GM15510 (cell line): ENCODE results near the gene AQP6.

Source experiments
- POLR2A ChIP-seq: IDR thresholded peaks from 3 replicates; pipeline ENCODE4 v1.6.1; 2011; ENCODE audit warnings: borderline replicate concordance; ENCODE audit not compliant: insufficient read length; ENCODE audit errors: extremely low read depth

Gene AQP6

DNA sequence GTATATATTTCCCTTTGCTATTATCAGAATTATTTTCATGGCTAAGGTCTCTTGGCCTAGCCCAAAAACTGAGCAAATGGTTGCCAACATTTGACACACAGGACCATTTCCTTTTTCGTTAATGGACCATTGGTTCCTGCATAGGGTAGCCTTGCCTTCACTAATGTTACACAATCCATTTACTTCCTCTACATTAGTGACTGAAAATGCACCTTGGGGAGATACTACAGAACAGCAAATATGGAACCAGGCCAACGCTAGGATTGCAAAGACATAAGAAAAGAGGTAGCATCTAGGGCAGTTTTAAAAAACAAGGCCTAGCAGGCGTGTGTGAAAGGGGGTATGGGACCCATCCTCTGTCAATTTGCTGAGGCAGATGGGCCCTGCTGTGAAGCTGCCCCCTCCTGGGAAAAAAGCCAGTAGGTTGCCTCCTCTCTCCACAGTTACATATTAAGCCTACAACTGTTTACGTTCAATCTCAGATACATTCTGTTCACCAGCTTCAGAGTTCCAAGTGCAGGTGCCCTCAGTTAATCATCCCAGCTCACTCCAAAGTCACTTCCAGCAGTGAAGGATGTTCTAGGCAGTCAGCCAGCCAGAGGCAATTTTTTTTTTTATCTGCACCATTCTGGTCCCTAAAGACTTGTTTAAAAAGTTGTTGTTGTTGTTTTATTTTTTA is 15.0 kb downstream of the AQP6 start:
- TF ChIP-seq POLR2A = no peak

DNA sequence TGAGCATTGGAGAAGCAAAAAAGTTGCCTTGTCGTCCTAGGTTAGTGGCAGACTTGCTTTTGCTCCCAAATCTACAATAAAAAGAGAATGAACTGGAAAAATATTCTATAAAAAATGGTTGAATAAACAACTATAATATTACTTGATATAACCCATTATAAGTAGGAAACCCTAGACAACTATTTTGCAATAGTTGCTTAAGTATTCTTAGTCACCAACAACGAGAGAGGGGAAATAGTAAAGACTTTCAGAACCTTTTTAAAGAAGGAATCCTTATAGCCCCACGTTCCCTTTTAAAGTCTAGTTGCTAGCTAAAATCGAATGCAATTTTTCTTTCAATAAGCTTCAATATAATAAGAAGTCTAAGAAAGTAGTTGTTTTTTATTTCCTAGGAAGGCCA is 17.5 kb downstream of the AQP6 start:
- TF ChIP-seq POLR2A = no peak

DNA sequence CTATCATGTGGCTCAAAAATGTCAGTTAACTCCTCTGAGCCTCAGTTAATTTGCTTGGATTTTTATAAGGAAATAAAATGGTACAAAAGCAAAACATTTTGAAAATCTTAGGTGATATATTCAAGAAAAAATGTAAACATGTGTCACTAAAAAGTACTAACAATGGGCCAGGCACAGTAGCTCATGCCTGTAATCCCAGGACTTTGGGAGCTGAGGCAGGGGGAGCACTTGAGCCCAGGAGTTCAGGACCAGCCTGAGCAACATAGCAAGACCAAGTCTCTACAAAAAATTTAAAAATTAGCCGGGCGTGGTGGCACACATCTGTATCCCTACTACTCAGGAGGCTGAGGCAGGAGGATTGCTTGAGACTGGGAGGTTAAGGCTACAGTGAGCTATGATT is 25.7 kb downstream of the AQP6 start:
- no peak for TF ChIP-seq POLR2A

DNA sequence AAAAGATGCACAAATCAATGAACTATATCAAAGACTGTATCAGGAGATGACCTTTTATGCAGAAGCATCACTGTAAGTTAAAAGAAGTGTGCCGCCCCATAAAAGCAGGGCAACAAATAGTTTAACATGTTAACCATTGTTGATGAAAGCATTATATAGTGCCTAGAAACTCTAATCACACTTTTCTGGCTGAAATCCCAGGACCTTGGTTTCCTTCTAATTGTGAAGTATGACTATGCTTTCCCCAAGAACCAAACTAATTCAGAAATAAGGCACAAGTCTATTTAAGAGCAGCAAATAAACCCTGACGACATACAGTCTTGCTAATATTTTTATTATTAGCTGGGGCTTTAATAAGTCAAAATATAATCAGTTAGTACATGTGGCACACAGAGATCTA is 30.8 kb downstream of the AQP6 start:
- TF ChIP-seq POLR2A = no peak

DNA sequence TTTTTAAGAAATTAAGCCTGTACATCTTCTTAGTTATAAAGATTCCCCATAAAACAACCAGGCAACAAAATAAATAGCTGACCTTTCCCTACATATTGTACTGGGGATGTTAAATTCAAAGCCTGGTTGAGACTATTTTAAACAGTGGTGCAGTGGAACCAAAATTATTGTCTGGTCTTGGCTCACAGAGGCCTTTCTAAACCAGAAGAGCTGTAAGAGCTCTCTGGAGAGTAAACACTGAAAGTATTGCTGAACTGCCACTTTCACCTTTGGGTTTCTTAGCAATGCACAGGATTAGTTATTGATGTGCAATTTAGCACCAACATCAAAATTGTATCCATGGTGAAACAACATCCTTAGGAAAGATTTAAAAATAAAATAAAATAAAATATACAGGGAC is 31.9 kb downstream of the AQP6 start:
- no peak for TF ChIP-seq POLR2A

DNA sequence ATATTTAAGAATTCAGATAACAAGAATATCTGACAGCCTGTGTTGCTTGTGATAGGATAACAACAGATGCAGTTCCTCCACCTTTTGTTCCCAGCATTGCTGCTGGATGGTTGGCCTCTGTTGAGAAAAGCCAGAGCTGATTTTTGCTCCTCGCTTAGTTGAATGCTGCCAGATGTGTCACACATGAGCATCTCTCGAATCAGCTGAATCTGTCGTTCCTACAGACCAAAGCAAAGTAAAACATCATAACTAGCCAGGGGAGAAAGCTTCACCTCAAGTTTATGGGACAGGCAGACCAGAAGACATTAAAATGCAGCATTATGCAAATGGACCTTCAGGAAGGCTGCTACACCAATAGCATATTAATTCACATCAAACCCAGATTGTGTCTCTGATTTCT is 32.4 kb downstream of the AQP6 start:
- no peak for TF ChIP-seq POLR2A

DNA sequence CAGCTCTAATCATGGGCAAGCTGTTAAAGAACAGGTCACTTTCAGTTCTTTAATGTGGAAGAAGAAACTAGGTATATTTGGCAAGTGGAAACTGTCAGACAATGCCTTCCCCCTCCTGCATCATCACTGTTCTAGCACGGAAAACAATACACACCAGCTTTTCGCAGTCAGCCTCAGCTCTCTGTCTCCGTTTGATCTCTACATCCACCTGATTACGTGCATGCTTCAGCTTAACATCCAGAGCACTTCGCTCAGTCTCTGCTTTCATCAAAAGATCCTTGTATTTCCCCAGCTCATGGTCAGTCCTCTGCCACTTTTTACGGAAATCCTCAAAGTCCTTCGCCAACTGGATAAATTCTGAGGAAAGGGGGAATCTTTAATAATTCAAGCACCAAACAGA is 33.5 kb downstream of the AQP6 start:
- no peak for TF ChIP-seq POLR2A

DNA sequence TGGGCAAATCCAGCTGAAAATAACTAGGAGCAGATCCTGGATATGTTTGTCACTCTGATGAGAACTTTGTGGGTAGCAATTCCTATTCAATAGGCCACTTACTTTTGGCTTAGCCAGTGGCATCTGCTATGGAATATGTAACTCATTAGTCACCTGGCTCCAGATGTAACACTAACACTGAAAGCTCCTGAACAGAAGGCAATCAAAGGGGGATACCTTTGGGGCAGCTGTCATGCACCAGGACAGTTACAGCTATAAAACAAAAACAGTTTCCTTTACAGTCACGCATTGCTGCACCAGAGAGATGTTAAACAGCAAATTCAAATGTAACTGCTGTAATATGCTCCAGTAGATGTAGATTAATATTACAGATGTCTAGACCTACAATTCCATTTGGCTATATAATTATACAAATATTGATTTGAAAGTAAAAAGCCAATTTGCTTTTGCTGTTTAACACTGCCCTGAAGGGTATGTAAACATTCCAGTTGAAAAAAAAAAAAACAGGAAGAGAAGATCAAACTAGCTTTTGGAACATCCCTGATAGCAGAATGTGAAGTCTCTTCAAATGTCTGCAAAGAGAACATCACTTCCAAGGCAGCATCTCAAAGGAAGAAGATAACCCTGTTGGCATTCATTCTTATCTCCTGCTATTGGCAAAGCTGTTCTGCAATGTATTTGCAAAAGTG is 34.2 kb downstream of the AQP6 start:
- no peak for TF ChIP-seq POLR2A

DNA sequence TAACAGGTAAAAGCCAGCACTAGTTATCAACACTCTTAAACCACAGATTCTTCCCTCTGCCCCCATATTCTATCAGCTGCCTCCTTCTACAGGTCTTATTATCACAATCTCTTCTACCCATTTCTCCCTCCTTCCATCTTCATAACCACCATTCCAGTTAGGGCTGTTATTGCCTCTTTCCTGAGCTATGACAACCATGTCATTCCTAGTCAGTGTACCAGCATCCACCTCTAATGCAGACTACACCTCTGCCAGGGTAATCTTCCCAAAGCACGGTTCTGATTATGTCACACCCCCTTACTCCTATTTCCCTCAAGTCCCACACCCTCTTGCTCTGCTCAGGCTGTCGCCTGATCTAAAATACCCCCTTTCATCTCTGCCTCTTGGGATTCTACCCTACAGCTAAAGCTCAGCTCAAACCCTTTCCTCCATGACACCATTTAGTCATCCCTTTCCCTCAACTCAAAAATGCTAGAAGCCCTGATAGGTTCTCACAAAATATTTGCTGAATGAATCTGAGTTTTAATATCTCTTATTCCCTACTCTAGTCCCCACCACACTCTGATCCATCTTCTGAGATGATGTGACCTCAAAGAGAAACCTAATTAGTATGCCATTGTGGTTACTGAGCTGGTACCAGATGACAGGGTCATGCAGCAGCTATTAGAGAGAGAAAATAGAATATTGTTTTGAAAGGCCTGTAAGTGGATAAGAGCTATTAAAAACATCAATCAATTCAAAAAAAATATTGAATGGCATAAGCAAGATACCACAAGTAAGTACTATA is 40.8 kb downstream of the AQP6 start:
- TF ChIP-seq POLR2A = no peak

DNA sequence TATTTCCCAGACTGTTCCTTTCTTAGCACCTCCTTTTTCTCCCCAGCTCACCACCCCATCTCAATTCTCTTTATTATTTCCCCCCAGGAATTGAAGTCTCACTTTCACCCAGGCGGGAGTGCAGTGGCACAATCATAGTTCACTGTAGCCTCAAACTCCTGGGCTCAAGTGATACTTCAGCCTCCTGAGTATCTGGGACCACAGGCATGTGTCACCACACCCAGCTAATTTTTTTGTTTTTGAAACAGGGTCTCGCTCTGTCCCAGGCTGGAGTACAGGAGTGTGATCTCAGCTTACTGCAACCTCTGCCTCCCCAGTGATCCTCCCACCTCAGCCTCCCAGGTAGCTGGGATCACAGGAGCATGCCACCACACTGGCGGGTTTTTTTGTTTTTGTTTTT is 41.6 kb downstream of the AQP6 start:
- TF ChIP-seq POLR2A = no peak

DNA sequence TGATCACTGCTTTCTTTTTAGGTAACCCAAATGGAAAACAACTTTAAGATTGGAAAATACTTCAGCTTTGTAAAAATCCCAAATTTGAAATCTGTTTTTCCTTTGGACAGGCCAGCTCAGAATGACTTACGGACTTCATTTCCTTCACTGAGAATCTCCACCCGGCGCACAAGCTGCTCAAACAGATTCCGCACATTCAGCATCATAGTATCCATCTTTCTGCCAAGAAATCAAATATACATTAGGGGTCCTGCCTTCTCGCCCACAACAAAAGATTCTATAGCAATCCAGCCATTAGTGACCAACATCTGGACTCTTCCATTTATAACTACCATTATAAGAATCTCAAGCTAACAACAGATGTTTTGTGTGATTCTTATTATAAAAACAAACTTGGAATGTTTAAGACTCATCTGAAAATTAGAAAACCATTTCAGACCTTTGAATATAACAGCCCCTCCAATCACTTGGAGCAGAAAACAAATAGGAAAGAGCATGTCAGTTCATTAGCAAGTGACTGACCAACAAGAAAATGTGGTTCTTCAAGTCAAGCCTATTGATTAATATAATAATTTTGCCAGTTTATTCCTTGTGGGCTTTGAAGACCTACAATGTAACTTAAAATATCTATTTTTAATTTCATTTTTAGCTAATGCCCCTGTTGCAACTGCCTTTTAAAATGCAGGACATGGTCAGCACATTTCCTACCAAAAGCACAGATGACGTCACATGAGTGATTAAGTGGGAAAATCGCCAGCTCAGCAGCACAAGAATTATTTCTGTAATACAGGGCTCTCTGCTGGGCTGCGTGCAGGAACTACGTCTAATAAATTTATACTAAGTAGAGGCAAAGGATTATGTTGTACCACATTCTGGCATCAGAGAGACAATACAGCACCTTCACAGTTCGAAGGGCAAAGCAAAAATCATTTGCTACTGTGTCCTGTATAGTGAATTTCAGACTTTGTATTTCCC is 44.0 kb downstream of the AQP6 start:
- no peak for TF ChIP-seq POLR2A

DNA sequence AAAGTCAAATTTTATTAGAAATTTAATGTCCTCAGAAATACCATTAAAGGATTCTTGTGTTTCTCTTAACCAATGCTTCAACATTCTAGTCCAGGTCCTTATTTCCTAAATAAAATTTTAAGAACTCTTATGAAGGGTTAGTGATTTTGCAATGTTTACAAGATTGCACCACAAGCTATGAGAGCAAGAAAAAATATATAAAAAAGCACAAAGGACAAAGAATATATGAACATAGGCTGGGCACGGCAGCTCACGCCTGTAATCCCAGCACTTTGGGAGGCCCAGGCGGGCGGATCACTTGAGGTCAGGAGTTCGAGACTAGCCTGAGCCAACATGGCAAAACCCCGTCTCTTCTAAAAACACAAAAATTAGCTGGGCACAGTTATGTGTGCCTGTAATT is 44.9 kb downstream of the AQP6 start:
- TF ChIP-seq POLR2A = no peak

DNA sequence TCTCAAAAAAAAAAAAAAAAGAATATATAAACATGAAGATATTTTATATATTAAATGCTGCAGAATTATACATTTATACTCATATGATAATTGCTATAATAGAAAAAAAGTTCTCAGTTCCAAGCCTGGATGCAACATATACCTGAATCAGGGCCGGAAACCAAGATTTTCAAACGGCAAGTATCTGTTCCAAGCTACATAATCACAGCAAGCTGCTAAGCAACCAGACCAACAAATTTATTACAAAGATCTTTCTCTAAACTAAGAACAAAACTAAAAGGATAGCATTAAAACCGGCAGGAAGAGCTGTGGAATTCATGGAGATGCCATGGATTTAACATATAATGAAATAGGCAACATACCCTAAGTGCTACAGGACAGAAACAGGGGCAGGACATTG is 45.4 kb downstream of the AQP6 start:
- no peak for TF ChIP-seq POLR2A

DNA sequence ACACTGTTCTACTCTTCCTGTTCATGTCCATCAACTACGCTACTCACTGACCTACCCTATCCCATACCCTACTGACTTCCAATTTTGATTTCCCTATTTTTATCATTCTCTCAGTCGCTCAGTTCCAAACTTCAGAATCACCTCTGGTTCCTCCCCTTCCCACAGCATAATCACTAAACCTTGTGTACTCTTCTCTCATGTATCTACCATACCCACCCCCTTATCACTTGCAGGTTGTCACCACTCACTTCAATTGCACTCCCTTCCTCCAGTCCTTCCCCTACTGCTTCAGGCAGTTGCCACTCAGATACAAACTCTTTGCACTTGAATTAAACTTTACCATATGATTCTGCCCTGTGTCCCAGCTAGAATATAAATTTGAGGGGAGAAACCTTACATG is 46.2 kb downstream of the AQP6 start:
- no peak for TF ChIP-seq POLR2A

DNA sequence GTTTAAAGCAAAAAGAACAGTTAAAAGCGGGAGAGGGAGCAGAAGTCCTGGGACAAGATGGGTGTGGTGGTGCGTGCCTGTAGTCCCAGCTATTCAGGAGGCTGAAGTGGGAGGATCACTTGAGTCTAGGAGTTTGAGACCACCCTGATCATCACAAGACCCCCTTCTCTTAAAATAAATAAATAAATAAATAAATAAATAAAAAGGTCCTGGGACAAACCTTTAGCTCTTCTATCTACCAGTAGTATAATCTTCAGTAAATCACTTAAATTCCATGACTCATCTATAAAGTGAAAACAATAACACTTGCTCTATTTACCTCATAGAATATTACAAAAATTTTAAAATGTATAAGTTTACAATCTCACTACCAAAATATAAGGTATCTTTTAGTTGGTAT is 46.8 kb downstream of the AQP6 start:
- TF ChIP-seq POLR2A = no peak

DNA sequence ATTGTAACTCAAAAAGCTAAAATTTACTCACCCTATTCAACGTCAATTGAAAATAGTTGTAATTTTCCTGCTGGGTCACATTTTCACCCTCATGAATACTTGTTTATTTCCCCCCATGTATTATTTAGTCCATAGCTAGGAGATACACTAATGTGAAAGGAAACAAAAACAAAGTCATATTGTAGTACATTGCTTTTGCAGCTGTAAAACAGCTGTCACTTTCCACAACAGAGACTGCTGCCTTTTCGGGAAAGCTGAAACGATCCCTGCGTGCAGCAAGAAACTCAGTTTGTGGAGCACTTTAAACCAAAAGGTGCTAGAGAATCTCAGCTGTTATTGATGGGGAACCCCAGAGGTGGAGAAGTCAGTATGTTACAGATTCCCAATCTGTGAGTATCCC is 48.3 kb downstream of the AQP6 start:
- no peak for TF ChIP-seq POLR2A

DNA sequence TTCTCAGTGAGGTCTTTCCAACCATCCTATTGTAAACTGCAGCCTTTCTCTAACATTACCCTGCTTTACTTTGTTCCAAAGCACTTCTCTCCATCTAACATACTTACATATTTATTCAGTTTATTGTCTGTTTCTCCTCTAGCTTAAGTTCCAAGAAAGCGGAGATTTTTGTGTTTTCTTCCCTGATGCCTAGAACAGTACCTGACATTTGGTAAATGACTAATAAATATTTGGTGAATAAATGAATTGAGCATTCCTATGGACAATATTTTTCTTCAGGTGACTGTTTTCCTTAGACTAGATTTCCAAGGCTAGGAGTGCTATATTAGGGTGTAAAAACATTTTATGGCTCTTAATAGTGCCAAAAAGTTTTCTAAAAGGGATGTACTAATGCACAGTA is 50.2 kb downstream of the AQP6 start:
- TF ChIP-seq POLR2A = no peak
